ENCODE measurements around the gene PLB1.

PLB1 gene

GRCh38 chr2:28628987-28629386 lies 133.1 kb downstream of the PLB1 start:
- DNase-seq (ENCODE audit: low read depth): no peak

- DNase-seq (ENCODE audit: low read depth): no peak
Measured at GRCh38 chr2:28629910-28630309, 134.1 kb downstream of the PLB1 start.

- no peak for DNase-seq (ENCODE audit: low read depth)
Measured at GRCh38 chr2:28630341-28630740, 134.5 kb downstream of the PLB1 start.

- DNase-seq (ENCODE audit: low read depth): no peak
Measured at GRCh38 chr2:28631514-28632206, 135.8 kb downstream of the PLB1 start.

DNA sequence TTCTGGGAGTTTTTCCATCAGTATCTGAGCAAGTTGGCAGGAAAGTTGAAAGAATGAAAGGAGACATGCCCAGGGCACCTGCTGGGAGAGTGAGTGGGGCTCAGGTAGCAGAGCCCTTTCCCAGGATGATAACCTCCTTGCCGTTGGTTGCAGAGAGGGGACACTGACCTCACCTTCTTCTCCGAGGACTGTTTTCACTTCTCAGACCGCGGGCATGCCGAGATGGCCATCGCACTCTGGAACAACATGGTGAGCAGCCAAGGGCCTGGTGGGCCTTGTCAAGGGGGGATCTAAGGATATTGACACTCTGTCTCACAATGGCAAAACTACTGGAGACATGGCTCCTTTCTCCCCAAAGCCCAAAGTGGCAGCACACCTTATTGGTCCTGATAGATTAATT lies 136.9 kb downstream of the PLB1 start:
- DNase-seq (ENCODE audit: low read depth): no peak

DNA sequence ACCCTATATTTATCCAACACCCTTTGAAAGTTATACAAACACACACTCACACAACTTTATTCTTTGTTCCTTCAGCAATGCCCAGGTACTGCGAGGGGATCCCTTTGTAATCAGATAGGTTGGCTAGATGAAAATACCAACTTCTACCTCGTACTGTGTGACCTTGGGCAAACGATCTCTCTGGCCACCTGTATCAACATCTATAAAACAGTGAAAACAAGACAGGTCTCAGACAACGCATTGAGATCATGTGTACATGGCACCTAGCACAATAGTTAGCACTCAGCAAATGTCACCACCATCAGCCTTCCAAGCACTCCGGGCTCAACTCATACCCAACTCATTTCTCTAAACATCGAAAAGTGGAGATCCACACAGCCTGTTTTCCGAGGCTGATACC lies 137.3 kb downstream of the PLB1 start:
- no peak for DNase-seq (ENCODE audit: low read depth)

- DNase-seq (ENCODE audit: low read depth): no peak
Measured at GRCh38 chr2:28633746-28634145, 137.9 kb downstream of the PLB1 start.

- no peak for DNase-seq (ENCODE audit: low read depth)
Measured at GRCh38 chr2:28635191-28635611, 139.3 kb downstream of the PLB1 start.

DNA sequence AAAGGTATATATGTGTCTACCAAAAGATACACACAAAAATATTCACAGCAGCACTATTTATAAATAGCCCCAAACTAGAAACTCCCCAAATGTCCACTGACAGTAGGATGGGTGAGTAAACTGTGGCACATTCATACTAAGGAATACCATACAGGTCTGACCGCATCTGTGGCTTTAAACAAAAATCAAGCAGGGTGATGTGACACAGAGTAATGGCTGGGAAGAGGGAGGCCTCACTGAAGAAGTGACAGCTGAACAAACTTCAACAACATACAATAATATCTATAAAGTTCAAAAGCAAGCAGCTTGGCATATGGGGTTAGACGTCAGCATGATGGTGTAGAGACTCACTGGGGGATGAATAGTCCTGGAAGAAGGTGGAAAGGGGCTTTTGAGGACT lies 140.6 kb downstream of the PLB1 start:
- no peak for DNase-seq (ENCODE audit: low read depth)

GRCh38 chr2:28637066-28638047 lies 141.5 kb downstream of the PLB1 start:
- DNase-seq (ENCODE audit: low read depth): no peak

- no peak for DNase-seq (ENCODE audit: low read depth)
Measured at GRCh38 chr2:28638102-28638501, 142.2 kb downstream of the PLB1 start.

- DNase-seq (ENCODE audit: low read depth): no peak
Measured at GRCh38 chr2:28639092-28639691, 143.3 kb downstream of the PLB1 start.

DNA sequence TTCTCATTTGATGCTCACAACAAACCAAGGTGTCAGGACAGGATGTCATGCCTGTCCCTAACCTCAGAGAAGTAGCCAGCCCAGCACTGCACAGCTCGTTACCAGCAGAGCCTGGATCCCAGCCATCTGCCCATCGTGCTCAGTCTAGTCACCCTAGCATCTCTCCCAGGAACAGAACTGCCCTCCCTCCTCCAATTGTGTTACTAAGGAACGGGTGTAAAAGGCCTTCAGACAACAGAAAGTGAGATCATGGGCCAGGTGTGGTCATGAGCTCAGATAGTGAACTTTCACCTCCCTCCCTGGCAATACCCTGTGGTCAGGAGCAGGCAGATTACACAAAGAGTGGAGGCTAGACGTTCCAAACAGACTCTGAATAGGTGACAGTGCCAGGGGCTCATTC lies 144.0 kb downstream of the PLB1 start:
- no peak for DNase-seq (ENCODE audit: low read depth)

GRCh38 chr2:28640260-28640907 lies 144.5 kb downstream of the PLB1 start:
- no peak for DNase-seq (ENCODE audit: low read depth)

- no peak for DNase-seq (ENCODE audit: low read depth)
Measured at GRCh38 chr2:28640908-28641300, 145.0 kb downstream of the PLB1 start.

DNA sequence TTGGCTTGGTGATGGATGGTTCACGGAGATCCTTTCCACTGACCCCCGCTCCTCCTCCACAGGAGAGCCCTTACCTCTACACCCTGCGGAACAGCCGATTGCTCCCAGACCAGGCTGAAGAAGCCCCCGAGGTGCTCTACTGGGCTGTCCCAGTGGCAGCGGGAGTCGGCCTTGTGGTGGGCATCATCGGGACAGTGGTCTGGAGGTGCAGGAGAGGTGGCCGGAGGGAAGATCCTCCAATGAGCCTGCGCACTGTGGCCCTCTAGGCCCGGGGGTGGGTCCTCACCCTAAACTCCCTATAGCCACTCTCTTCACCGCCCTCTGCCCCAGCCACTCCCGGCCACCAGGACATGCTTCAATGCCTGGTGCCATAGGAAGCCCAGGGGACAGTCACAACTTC lies 146.9 kb downstream of the PLB1 start:
- no peak for DNase-seq (ENCODE audit: low read depth)

DNA sequence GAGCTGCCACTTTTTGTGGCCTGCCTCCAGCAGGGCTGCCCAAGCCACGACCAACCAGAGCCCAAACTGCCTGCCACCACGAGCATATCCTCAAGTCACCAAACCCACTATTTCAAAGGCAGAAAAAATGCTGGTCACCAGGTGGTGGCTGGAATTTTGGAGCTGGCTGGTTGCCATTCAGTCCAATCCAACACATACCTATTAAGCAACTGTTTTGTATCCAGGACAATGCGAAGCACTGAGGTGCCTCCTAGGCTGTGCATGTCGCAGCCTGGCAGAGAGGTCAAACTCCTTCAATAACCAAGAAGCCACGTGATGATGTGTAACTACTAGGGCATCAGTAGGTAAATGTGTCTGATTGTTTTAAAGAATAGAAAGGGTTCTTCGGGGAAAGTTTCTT lies 147.5 kb downstream of the PLB1 start:
- no peak for DNase-seq (ENCODE audit: low read depth)

DNA sequence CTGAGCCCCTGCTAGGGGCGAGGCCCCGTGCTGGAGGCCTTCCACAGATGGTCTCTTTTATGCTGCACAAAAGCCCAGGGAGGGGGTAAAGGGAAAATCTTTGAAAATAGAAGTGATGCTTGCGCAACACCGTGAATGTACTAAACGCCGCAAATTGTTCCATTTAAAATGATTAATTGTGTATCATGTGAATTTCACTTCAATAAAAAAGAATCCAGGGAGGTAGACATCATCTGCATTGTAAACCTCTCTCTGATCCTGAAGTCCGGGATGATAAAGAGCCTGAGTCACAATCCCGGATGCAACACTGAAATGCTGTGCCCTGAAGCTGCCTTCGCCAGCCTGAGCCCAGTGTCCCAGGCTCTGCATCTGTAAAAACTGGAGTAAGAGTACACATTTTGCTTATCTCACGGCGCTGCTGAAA lies 148.1 kb downstream of the PLB1 start:
- DNase-seq (ENCODE audit: low read depth): no peak

DNA sequence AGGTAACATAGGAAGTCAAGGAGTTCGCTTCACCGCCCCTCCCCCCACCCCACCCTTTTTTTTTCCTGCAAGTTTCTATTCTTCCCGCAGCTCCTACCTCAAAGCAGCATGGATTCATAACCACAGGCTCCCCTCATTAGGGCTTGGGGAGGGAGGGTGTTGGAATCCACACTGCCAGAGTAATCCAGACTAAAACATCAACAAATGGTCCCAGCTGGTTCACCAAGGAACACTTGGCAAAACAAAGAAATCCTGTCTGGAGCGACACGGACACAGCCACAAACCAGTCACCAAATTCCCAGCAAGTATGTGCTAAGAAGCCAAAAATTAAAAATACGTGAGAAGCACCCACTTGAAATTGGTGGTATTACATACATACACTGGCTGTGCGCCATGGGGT lies 148.9 kb downstream of the PLB1 start:
- no peak for DNase-seq (ENCODE audit: low read depth)

DNA sequence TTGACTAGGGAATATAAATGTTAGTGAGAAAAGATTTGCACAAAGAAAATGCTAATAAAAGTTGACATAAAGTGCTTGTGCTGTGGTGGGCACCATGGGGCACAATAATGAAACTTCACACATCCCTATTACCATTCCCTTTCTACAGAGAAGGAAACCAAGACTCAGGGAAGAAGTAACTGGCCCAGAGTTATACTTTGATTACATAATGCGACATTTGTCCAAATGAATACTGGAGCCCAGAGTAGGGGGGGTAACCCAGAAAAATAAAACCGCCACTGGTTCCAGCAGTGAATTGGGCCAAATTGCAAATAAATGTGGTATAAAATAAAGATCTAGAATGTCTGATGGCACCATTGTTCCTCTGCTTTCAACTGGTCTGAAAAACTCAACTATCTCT lies 149.7 kb downstream of the PLB1 start:
- DNase-seq (ENCODE audit: low read depth): no peak

DNA sequence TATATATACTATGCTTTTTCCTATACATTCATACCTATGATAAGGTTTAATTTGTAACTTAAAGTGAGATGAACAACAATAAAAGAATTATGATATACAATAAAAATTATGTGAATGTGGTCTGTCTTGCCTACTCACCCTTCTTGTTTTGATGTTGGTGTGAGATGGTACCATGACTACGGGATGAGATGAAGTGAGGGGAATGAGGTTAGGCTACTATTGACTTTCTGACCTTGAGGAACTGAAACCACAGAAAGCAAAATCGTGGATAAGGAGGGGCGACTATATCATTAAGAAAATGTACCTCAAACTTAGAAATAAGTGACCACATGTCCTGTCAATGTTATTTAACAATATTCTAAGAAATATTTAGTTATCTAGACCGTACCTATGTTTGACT lies 151.8 kb downstream of the PLB1 start:
- no peak for DNase-seq (ENCODE audit: low read depth)

DNA sequence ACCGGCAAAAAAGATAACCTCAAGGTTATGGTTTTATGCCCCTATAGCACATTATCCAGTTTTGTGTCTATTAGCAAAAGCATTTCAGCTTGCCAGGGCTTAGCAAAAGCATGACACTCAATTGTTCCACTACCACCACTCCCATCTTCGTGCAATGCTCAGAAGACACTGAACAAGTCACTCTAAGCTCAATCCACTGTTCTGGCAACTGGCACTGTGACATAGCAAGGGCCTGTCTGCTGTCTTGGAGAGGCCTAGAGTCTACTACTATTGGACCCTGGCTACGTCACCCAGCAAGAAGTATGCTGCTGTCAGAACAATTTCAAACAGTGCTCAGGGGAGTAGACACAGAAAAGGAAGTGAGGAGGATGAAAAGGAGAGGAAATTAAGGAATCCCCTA lies 152.3 kb downstream of the PLB1 start:
- DNase-seq (ENCODE audit: low read depth): no peak
